DMS53 treated with DMSO at 0.1 percent for 48 hours (cell line): Measurements from ENCODE around the gene FSTL5.
"Not testable (repeated sequence)": the region's sequence is repeated elsewhere in the genome, so short reads cannot be mapped to it uniquely, and the experiment has no call there.

Experiments used
- DNase-seq: peaks from one replicate; lab custom pipeline; 2025; ENCODE audit not compliant: unreplicated experiment; lab: John Stamatoyannopoulos, UW

Gene FSTL5

DNA sequence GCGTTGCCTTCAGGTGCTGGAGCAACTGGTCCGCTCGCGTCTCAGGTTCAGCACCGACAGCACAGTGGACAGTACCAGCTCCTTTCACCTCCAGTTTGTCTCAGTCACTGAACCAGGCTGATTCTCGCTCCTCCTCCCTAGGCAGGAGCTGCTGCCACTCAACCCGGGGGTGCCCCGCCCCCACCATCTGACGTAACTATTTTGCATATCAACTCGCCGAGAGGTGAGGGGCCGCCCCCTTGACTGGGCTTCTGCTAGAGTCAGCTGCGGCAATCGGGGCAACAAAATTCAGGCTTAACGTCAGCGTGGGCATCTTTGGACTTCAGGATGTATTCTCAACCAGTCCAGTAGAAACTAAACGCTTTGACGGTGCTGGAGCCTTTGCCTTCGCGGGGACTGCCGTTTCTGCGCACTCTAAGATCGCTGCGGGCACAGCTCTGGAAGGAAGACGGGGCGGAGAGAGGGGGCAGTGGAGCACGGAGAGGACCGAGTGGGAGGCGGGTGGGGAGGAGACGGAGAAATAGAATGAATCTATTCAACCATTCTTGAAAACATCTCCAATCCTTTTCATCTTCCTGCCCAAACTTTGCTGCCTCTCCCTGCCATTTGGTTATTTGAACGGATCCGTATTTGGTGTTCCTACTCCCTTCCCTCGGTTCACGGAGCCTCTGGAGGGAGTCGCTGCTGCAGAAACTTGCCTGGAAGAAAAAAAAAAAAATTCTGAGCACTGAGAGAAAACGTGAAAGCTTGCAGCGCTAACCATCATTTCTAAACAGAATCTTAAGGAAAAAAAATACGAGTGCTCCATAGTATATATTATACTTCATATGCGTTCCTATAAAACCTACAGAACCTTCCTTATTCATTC is at the start of gene FSTL5:
Gene FSTL5 (minus strand): TSS at position 109 of the 868 bp plus-strand sequence. CDS start 52,604 bp downstream, outside the sequence.
- peak; percentile 69 for DNase-seq

DNA sequence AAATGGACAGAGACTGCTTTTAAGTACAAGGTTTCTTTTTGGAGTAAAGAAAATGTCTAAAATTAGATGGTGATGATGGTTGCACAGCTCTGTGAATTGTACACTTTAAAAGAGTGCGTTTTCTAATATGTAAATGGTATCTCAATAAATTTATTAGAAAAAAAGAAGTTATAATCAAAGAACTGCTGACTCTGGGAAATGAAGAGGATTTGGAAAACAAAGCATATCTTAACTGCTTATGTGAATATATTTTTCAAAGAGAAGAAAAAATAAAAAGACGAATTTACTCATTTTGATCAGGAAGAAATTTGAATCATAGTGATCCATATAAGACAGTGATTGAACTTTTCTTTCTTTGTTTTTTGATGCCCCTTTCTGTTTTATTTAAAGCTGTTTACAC is 45.9 kb upstream of the FSTL5 start:
- DNase-seq, result no peak

DNA sequence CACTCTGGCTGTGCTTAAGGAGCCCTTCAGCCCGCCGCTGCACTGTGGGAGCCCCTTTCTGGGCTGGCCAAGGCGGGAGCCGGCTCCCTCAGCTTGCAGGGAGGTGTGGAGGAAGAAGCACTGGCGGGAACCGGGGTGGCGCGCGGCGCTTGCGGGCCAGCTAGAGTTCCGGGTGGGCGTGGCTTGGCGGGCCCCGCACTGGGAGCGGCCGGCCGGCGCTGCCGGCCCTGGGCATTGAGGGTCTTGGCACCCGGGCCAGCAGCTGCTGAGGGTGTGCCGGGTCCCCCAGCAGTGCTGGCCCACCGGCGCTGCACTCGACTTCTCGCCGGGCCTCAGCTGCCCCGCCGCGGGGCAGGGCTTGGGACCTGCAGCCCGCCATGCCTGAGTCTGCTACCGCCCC is 39.7 kb upstream of the FSTL5 start:
- not testable (repeated sequence) for DNase-seq

DNA sequence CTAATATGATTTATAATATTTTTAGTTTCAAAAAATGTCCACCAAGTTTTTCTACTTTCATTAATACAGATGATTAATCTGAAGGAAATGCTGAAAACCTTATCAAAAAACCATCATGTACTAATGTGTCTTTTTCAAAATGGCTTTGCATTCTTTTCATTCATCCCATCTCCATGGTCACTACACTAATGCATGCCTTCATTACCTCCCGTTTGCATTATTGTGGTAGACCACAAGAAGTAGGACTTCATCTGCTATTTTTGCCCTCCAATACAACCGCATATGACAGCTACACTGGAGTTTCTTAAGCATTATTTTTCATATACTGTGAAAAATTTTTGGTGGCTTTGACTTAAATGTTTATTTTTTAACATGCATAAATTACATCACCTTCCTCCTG is 37.9 kb upstream of the FSTL5 start:
- no peak for DNase-seq

DNA sequence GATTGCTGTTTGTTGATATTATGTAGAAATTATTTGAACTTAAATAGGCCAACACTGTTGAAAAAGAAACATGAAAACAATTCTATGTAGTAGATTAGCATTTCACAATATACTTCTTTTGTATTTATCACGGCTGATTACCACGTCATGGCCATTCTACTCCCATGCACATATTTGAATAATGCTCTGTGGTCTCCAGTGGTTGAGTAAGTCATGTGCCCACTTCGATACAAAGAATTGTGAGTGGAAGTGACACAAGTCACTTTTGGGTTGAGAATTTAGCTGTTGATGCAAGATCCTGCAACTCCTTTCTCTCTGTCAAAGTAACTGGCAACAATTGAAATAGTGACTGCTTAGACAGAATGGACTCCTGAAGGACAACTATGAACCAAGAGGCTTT is 6.7 kb upstream of the FSTL5 start:
- no peak for DNase-seq

DNA sequence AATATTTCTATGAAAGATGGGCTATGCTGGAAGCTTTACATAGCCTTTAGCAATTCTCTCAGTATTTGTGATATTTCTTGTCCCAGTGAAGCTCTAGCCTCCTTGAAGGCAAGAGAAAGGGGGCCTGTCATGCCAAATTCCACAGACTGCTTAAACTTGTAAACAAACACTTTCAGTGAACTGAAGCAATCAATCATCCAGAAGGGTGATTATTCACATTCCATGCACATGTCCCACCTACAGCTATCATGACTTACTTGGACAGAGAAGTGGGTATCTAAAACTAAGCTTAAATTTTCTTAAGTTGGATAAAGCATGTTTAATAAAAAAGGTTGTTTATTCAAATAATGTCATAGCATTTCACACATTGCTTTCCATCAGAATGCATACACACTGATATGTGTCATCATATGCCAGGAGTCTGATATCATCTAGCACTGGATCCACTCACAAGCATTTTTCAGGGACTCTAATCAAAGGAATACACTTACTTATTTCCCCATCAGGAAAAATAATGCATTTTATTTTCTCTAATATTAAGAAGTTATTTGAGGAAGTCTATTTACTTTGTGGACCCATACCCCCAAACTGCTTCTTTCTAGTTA is 1.2 kb upstream of the FSTL5 start:
- DNase-seq, result no peak

DNA sequence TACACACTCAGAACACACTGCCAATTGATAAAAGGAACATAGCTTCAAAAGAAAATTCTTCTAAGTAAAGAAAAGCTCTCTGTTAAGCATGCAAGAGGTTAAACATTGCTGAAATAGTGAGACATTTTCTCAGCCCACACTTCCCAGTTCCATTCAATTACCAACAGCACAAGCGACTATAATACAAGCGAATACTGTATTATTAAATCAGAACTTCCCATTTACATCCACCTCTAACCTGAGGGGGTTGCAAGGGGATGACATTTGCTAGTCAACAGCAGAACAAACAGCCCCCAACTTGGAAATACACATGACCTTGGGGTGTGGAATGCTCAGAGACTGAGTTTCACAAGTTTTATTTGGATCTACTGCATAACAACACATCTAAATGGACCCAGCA is 1.1 kb downstream of the FSTL5 start:
- DNase-seq, result no peak

DNA sequence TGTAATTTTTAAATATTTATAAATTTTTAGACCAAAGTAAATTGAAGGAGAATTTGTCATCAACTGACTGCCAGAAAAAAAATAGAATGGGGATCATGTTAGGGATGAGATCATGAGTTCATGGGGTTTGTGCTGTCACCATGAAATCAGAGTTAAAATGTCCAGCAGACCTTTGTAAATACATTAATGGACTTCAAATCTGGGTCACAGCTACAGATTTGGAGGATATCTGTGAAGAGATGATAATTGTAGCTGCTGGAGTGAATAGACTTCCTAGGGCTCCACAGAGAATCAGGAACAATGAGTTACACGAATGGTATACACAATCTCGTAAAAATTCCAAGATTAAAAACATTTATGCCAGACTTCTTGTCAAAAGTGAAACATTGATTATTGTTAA is 6.6 kb downstream of the FSTL5 start:
- no peak for DNase-seq

DNA sequence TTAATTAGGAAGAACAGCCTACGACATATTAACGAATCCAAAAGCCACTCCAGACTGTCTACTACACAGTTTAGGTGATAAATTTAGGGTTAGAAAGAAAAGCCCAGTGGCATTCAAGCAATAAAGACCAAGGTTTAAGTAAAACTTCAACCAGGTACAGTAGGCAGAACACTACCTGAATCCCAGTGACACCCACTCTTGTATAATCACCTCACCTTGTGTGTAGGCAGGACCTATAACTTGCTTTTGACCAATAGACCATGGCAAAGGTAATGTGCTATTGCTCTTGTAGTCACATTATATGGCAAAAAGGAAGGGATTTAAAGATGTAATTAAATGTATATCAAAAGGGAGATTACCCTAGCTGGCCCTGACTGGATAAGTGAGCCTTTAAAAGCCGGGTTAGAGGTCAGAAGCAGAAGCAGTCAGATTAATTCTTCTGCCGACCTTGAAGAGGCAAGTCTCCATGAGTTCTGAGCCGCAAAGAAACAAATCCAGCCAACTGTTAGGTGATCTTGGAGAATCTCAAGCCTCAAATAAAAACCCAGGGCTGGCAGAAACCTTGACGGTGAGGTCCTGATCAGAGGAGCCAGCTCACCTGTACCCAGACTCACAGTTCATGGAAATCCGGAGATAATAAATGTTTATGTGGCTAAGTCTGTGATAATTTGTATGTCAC is 8.8 kb downstream of the FSTL5 start:
- no peak for DNase-seq

DNA sequence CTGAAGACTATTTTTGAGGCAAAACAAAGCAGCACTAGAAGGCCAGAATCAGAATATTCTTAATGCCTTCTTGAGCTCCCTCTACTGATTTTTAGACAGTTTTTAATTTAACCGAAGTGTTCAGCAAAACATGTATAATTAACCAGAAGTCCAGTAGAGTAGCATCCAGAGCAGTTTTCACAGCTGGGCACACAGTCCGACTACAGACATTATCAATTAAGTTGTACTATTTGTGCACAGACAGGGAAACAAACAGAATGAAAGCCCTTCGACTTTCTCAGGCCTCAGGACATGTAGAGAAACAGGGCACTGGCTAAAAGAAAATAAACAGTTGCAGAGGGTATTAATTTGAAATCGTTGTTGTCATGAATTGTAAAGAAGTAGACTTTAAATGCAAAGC is 11.9 kb downstream of the FSTL5 start:
- DNase-seq, result no peak

DNA sequence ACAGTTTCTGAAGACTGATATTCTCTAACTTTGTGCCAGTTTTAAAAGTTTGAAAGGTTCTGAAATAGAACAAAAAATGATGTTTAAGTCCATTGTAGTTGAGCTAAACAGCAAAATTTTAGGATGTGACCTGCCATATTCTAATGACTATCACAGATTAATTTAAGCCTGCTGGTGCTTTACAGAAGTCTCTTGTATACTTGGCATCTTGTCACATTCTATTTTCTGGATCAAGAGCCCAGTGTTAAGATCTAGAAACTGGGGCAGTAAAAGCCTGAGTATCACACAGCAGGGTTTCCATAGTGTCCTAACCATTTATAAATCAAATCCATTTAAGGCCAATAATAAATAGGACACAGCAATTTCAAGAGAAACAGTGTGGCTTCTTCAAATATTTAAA is 12.4 kb downstream of the FSTL5 start:
- no peak for DNase-seq

DNA sequence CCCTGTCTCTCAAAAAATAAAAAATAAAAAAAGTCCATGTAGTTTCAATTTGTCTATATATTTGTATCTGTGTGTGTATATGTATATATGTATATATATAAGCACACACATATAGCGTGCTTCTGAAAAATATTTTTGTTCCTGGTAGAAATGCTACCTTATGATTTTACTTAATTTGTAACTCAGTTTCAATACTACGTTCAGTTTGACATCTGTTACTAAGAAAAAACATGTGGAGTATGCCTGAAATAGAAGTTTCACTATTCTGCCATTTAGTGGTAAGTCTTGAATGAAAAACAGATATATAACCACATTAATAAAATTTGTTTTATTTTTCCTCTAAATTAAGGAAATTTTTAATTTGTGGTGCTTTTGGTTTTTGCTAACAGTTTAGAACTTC is 14.2 kb downstream of the FSTL5 start:
- DNase-seq, result no peak

DNA sequence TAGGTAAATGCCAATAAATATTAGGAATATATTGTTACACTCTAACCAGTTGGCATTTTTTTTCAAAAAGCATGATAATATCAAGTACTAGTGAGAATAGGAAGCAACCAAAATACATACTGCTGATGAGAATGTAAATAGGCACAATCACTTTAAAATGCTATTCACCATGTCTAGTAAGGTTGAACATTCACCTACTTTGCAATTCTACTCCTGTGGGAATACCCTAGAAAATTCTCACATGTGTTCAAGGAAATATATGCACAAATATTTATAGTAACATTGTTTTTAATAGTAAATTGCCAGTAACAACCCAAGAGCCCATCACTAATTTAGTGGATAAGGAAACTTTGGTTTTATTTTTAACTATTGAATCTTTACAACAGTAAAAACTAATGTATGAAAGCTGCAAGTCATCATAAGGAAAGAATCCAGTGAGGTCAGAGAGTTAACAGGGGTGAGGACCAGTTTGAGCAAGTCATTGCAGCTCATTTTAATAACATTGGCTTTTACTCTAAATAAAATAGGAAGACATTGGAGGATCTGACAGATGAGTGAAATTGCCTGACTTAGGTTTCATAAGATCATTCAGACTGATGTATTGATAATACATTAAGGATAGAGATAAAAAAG is 23.6 kb downstream of the FSTL5 start:
- no peak for DNase-seq

DNA sequence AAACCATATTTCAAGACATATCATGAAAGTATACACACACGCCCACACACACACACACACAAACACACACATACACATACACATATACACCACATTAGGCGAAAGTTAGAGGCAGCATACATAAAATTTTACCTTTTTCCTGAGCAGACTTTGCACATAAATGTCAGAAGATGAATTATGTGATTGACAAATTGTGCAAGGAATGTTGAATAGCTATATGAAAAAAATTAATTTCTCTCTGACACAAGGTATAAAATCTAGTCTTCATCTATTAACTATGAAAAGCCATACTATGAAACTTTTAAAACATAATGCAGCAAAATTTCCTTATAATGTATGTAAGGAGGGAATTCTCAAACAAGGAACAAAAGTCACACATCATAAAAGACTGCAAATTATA is 24.4 kb downstream of the FSTL5 start:
- DNase-seq, result no peak

DNA sequence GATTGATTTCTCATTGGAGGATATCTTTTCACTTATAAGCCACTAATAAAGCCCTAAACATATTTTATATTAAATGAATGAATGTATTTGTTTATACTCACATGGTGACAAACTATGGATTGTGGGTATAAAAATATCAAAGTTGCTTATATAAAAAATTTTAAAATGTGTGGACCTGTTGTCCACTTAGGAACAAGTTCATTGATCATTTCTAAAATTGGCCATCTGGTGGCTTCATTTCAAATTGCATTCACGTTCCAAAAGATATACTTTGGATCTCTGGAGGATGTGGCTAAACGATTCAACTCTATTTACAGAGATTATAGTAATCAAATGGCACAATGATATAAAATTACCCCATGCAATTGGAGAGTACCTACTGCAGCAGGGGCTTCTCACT is 32.5 kb downstream of the FSTL5 start:
- DNase-seq, result no peak

DNA sequence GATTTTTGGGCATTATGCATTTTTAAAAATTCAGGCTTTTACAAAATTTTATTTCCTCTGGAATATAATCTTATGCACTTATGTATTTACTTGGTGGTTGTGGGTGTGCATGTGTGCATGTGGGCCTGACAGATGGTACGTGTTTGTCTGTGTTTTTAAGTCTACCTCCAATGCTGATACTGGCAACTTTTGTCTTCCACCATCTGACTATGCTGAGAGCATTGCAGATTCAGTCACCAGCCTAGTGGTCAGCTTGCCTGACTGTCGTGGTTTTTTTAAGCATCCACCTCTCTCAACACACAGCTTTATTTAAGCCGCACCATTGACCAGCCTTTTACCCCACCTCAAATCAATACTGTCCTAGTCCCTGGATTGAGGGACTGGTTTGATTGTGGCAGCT is 37.1 kb downstream of the FSTL5 start:
- DNase-seq, result no peak

DNA sequence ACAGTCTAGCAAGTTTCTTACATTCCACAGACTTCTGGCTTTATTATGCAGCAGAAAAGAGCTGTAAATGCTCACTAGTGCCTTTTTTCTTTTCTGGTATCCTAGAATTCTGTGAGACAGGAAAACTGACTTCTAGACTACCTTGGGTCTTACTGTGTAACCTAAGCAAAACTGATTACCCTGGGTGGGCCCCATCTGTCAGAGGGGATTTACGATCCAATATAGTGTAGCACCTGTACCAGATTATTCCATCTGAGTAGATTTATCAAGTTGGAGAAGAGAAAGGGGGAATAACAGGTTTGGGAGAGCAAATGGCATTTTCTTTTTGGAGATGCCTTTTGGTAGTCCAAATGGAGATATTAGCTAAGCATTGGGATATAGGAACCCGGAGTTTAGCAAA is 46.7 kb downstream of the FSTL5 start:
- no peak for DNase-seq

DNA sequence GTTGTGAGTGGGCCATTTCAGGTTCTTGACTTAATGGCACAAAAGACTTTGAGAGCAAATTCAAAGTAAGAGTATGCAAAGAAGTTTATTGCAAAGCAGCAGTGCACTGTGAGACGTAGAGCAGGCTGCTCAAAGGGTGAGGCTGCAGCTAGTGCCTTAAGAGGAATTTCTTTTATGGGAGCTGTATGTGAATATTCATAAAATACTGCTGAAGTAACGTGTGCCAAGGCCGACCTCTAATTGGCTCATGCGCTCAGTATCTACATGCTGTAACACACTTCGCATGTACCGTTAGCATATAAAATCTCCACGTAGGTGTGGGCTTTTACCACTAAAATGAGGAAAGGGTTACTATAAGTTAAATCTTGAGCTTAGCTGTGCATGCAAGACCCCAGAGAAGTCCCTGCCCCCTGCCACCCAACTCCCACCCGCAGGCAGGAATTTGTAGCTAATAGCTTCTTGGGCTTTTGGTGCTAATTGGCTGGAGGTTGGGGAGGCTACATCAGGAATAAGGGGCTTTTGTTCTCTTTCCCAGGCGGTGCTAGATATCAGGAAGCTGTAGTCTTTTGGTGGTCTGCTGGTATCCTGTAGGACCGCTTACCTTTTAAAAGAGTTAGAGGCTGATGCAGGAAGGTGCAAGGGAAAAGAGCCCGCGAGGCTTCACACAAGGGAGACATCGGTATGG is 47.6 kb downstream of the FSTL5 start:
- no peak for DNase-seq

DNA sequence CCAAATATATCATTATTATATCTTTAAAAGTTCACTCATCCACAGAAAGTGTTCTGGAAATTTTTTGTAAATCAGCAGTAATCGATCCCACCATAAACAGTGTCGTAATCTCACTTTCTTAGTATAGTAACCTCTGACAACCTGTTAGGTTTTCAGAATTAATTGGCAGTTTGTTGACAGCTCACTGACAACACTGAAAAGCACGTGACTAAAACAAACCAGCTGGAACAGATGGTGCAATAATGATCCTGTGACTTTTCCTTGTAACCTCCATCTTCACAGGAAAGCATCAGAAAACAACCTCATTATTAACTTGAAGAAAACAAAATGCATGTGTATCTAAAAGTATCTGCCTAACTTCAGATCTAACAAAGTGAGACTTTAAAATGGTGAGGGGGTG is 48.5 kb downstream of the FSTL5 start:
- DNase-seq, result no peak

DNA sequence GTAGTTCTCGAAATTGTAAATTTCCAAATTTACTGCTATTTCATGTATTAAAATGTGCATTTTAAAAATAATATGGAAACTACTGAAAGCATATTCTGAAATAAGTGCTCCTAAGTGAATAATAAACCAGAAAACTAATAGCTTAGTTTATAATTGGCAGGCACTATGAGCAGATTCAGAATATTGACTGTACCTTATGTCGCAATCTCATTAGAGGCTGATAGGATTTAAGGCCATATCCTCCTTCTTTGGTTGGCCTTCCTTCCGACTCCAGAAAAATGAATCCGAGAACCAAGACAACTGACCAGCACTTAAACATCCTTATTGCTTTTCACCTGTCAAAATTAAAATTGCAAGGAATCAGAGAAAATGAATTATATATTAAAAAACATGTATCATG is 52.7 kb downstream of the FSTL5 start:
- no peak for DNase-seq

DNA sequence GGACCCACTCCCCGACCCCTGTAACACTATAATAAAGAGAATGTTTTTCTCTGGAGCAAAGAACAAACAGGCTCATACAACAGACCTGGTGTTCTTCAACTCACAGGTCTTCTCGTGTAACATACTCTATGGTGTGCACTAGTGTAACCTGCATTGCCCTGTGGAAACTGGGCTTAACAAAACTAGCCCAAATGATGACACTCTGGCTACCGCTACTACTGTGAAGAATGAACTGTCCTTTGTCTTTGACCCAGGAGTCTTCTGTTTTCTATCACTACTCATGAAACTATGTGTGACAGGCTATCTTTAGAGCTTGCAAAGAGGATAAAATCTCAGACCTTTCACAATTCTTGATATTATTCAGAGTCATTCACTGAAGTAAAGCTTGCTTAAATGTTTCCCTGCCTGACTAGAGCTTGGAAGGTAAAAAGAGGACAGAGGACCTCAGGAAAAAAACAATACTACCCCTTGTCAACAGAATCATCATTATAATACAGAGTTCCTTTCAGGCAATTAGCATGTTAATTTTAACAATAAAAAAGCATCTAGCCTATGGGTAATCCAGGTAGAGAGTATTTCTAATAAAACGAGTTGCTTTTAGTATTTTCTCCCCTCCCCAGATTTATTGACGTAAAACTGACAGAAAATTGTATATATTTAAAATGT is 59.2 kb downstream of the FSTL5 start:
- DNase-seq, result no peak
